BLaER1 treated with 17β-estradiol and CSF1 and Interleukin-3, amounts not matched to agents 10 nM and 100 nM (cell line): ENCODE data around the gene TUBA4A.

Source experiments
- H3K27ac ChIP-seq, 11 experiments: shearing (Covaris generic); formaldehyde crosslinking; 2 replicates each; pipeline ENCODE4 v1.8.1; 2022
- H3K27me3 ChIP-seq, 11 experiments: shearing (Covaris generic); formaldehyde crosslinking; 2 replicates each; pipeline ENCODE4 v1.8.1; 2022
- H3K36me3 ChIP-seq, 11 experiments: shearing (Covaris generic); formaldehyde crosslinking; 2 replicates each; pipeline ENCODE4 v1.8.1; 2022
- H3K4me1 ChIP-seq, 10 experiments: shearing (Covaris generic); formaldehyde crosslinking; 2 replicates each; pipeline ENCODE4 v1.8.1; 2022
- H3K4me2 ChIP-seq, 11 experiments: shearing (Covaris generic); formaldehyde crosslinking; 2 replicates each; pipeline ENCODE4 v1.8.1; 2022
- H3K4me3 ChIP-seq, 10 experiments: shearing (Covaris generic); formaldehyde crosslinking; 2 replicates each; pipeline ENCODE4 v1.8.1; 2022
- H3K9ac ChIP-seq, 11 experiments: shearing (Covaris generic); formaldehyde crosslinking; 2 replicates each; pipeline ENCODE4 v1.8.1; 2022
- H3K9me3 ChIP-seq, 11 experiments: shearing (Covaris generic); formaldehyde crosslinking; replicated peaks in 1 of 11; 2 replicates each; pipeline ENCODE4 v1.8.1; 2022
- H4K20me1 ChIP-seq, 11 experiments: shearing (Covaris generic); formaldehyde crosslinking; 2 replicates each; pipeline ENCODE4 v1.8.1; 2022
- Cebpa-rat ChIP-seq, 11 experiments: shearing (Covaris generic); IDR thresholded peaks; 2 replicates each; pipeline ENCODE4 v1.8.1; 2022

TUBA4A gene

GRCh38 chr2:219218732-219219701 lies 34.7 kb downstream of the TUBA4A start, which contains the start of gene ABCB6:
Gene ABCB6, minus strand, starts transcription at chr2:219218958. Its CDS starts 285 bp downstream, at chr2:219218673.
- H3K27me3 ChIP-seq = no peaks in the 10 kb centered on the region
- H3K4me3 ChIP-seq = peak within 1 kb of the TSS; percentile 47 to 72 (median 61)
- H3K9me3 ChIP-seq = no peaks in the 10 kb centered on the region
- peak within 1 kb of the TSS in 10 of 11 experiments; percentile 57 to 89 (median 74); a peak in 20 of 22 replicates for H3K27ac ChIP-seq
- peaks cover 4 to 60% (median 31%) of the 10 kb centered on the region in 11 experiments; a peak in 16 of 22 replicates for H4K20me1 ChIP-seq
- peaks cover 40 to 58% (median 51%) of the 10 kb centered on the region in 10 experiments for H3K4me1 ChIP-seq
- H3K4me2 ChIP-seq = peak within 1 kb of the TSS; percentile 87 to 100 (median 98)
- no peak for TF ChIP-seq Cebpa-rat (IDR thresholded peaks at IDR 0.05)
- H3K36me3 ChIP-seq = peaks cover 50 to 74% (median 57%) of the 10 kb centered on the region in 11 experiments
- H3K9ac ChIP-seq = peak within 1 kb of the TSS; percentile 42 to 89 (median 74); a peak in 21 of 22 replicates

- H3K4me2 ChIP-seq = peak overlapping the region; percentile 87 to 100 (median 98)
- peaks cover 43 to 74% (median 57%) of the 10 kb centered on the region in 11 experiments for H3K36me3 ChIP-seq
- peak overlapping the region in 10 of 11 experiments; percentile 57 to 89 (median 74); a peak in 20 of 22 replicates for H3K27ac ChIP-seq
- peak overlapping the region; percentile 47 to 72 (median 61) for H3K4me3 ChIP-seq
- H3K27me3 ChIP-seq = no peaks in the 10 kb centered on the region
- H3K9ac ChIP-seq = peak overlapping the region; percentile 31 to 89 (median 74); a peak in 21 of 22 replicates
- H3K4me1 ChIP-seq = peaks cover 40 to 58% (median 51%) of the 10 kb centered on the region in 10 experiments
- H3K9me3 ChIP-seq = no peaks in the 10 kb centered on the region
- peaks cover 4 to 52% (median 31%) of the 10 kb centered on the region in 11 experiments; a peak in 16 of 22 replicates for H4K20me1 ChIP-seq
- TF ChIP-seq Cebpa-rat (IDR thresholded peaks at IDR 0.05) = no peak
These were observed 35.4 kb downstream of the TUBA4A start for GRCh38 chr2:219218217-219218731.

GRCh38 chr2:219216535-219216915 lies 37.2 kb downstream of the TUBA4A start:
- no peaks in the 10 kb centered on the region for H3K9me3 ChIP-seq
- H3K36me3 ChIP-seq = peaks cover 32 to 72% (median 52%) of the 10 kb centered on the region in 11 experiments
- peak overlapping the region; percentile 26 to 100 (median 98); a peak in 18 of 22 replicates for H3K4me2 ChIP-seq
- peak overlapping the region in 3 of 11 experiments; percentile 69 to 89 (median 85); a peak in 3 of 22 replicates for H3K27ac ChIP-seq
- peaks cover 4 to 42% (median 18%) of the 10 kb centered on the region in 11 experiments; a peak in 15 of 22 replicates for H4K20me1 ChIP-seq
- TF ChIP-seq Cebpa-rat (IDR thresholded peaks at IDR 0.05) = no peak
- H3K27me3 ChIP-seq = no peaks in the 10 kb centered on the region
- H3K4me3 ChIP-seq = no peak overlapping the region
- peak overlapping the region in 4 of 11 experiments; percentile 15 to 86 (median 60); a peak in 4 of 22 replicates for H3K9ac ChIP-seq
- peaks cover 40 to 58% (median 51%) of the 10 kb centered on the region in 10 experiments for H3K4me1 ChIP-seq

GRCh38 chr2:219215871-219216534 lies 37.7 kb downstream of the TUBA4A start:
- TF ChIP-seq Cebpa-rat (IDR thresholded peaks at IDR 0.05) = no peak
- Histone ChIP-seq H4K20me1 (peaks cover 4 to 42% (median 17%) of the 10 kb centered on the region in 11 experiments; a peak in 15 of 22 replicates), H3K27me3 (no peaks in the 10 kb centered on the region), H3K4me2 (peak overlapping the region in 10 of 11 experiments; percentile 26 to 100 (median 98); a peak in 17 of 22 replicates), H3K27ac (peak overlapping the region in 1 of 11 experiments; percentile 85; a peak in 3 of 22 replicates), H3K4me1 (peaks cover 40 to 61% (median 50%) of the 10 kb centered on the region in 10 experiments), H3K36me3 (peaks cover 27 to 70% (median 50%) of the 10 kb centered on the region in 11 experiments), H3K9ac (peak overlapping the region in 2 of 11 experiments; percentile 15 to 45; a peak in 2 of 22 replicates), H3K4me3 (no peak overlapping the region), H3K9me3 (no peaks in the 10 kb centered on the region)

GRCh38 chr2:219214786-219215185 lies 38.9 kb downstream of the TUBA4A start:
- peaks cover 47 to 61% (median 51%) of the 10 kb centered on the region in 10 experiments for H3K4me1 ChIP-seq
- H3K36me3 ChIP-seq = peaks cover 20 to 70% (median 49%) of the 10 kb centered on the region in 11 experiments
- no peaks in the 10 kb centered on the region for H3K27me3 ChIP-seq
- H3K27ac ChIP-seq = no peak overlapping the region
- TF ChIP-seq Cebpa-rat (IDR thresholded peaks at IDR 0.05) = no peak
- no peak overlapping the region for H3K4me3 ChIP-seq
- peaks cover under 1 to 37% (median 7%) of the 10 kb centered on the region in 11 experiments; a peak in 14 of 22 replicates for H4K20me1 ChIP-seq
- no peak overlapping the region for H3K4me2 ChIP-seq
- no peak overlapping the region; a peak in 1 of 22 replicates for H3K9ac ChIP-seq
- H3K9me3 ChIP-seq = no peaks in the 10 kb centered on the region

- Histone ChIP-seq H3K4me1 (peaks cover 47 to 61% (median 51%) of the 10 kb centered on the region in 10 experiments), H3K36me3 (peaks cover 20 to 73% (median 52%) of the 10 kb centered on the region in 11 experiments; a peak in 21 of 22 replicates)
These were observed 39.6 kb downstream of the TUBA4A start for GRCh38 chr2:219214141-219214540.

GRCh38 chr2:219213486-219214071 lies 40.1 kb downstream of the TUBA4A start:
- H3K27me3 ChIP-seq = no peaks in the 10 kb centered on the region
- peak overlapping the region in 1 of 11 experiments; percentile 1; a peak in 1 of 22 replicates for H3K27ac ChIP-seq
- H3K36me3 ChIP-seq = peaks cover 26 to 78% (median 57%) of the 10 kb centered on the region in 11 experiments
- no peak overlapping the region for H3K4me3 ChIP-seq
- peaks cover 0 to 42% (median 5%) of the 10 kb centered on the region in 11 experiments; a peak in 8 of 22 replicates for H4K20me1 ChIP-seq
- H3K4me1 ChIP-seq = peaks cover 47 to 61% (median 53%) of the 10 kb centered on the region in 10 experiments
- H3K4me2 ChIP-seq = no peak overlapping the region
- no peak for TF ChIP-seq Cebpa-rat (IDR thresholded peaks at IDR 0.05)
- no peaks in the 10 kb centered on the region for H3K9me3 ChIP-seq
- H3K9ac ChIP-seq = peak overlapping the region in 4 of 11 experiments; percentile 2 to 37 (median 15); a peak in 2 of 22 replicates

More at GRCh38 chr2:219214141-219214540, 39.6 kb downstream of the TUBA4A start:
- Histone ChIP-seq H3K9ac (peak overlapping the region in 4 of 11 experiments; percentile 2 to 37 (median 20); a peak in 4 of 22 replicates), H4K20me1 (peaks cover 0 to 36% (median 5%) of the 10 kb centered on the region in 11 experiments; a peak in 13 of 22 replicates), H3K27me3 (no peaks in the 10 kb centered on the region), H3K9me3 (no peaks in the 10 kb centered on the region), H3K4me2 (no peak overlapping the region), H3K4me3 (no peak overlapping the region), H3K27ac (no peak overlapping the region; a peak in 1 of 22 replicates)
- no peak for TF ChIP-seq Cebpa-rat (IDR thresholded peaks at IDR 0.05)
